GM12878 (cell line): ENCODE results near the gene PRR16. TPM values are rescaled to one million over a fixed set of nuclear protein-coding genes. Genes with fewer than 3 reads are reported as not detected.

Experiments used
- ATAC-seq: fragments of 200-7000 bp; cut with Tn5 transposase; 3 replicates; pipeline ENCODE4 v1.9.1; 2020; ENCODE audit warnings: mild to moderate bottlenecking, moderate library complexity
- BruUV-seq: library from RNA; stranded (reverse); fragments of 400-500 nt; replicated peaks from 2 replicates; lab custom pipeline; 2021; lab: Mats Ljungman, UMichigan
- CTCF ChIA-PET: fragments of 300-600 bp; sonication (Branson Sonifier 250); formaldehyde crosslinking; extraction: SDS; loops from one replicate; lab custom pipeline; 2021; ENCODE audit warnings: inconsistent platforms; lab: Yijun Ruan, JAX
- POLR2A ChIA-PET: fragments of 350-600 bp; formaldehyde crosslinking; extraction: SDS; loops from one replicate; lab custom pipeline; 2021; ENCODE audit warnings: inconsistent platforms; lab: Charles Lee
- RAD21 ChIA-PET: fragments of 300-600 bp; sonication (Branson Sonifier 250); formaldehyde crosslinking; loops from one replicate; lab custom pipeline; 2023; ENCODE audit warnings: antibody characterized with exemption; ENCODE audit not compliant: unreplicated experiment; lab: Charles Lee
- SMC1A ChIA-PET: fragments of 300-600 bp; sonication (Branson Sonifier 250); formaldehyde crosslinking; loops from one replicate; lab custom pipeline; 2023; ENCODE audit not compliant: unreplicated experiment, uncharacterized antibody; lab: Charles Lee
- DNase-seq: peaks from one replicate; pipeline ENCODE4 v3.0.0-alpha.2; 2011; ENCODE audit warnings: low read depth, low spot score
- FAIRE-seq: peaks from 3 replicates; lab custom pipeline; 2011; peaks lifted over from hg19 to GRCh38; lab: Jason Lieb, UNC
- H2AFZ ChIP-seq: 2 replicates; pipeline ENCODE4 v1.6.0; 2011; ENCODE audit warnings: low read depth, low read length, control low read depth; ENCODE audit not compliant: control insufficient read depth
- H3K27ac ChIP-seq: 2 replicates; pipeline ENCODE4 v1.5.1; 2011; ENCODE audit warnings: control low read depth; ENCODE audit not compliant: control insufficient read depth, insufficient read depth
- H3K27me3 ChIP-seq, 2 experiments: replicated peaks in 1 of 2; 2 replicates each; pipeline versions ENCODE4 v1.6.0 to v1.6.1; 2011; ENCODE audit warnings: low read length in 1 of 2; ENCODE audit not compliant: control insufficient read depth in 2 of 2, insufficient read depth in 2 of 2
- H3K36me3 ChIP-seq, 2 experiments: 2 replicates each; pipeline ENCODE4 v1.5.1; 2011; ENCODE audit warnings: low read length in 1 of 2; ENCODE audit not compliant: control insufficient read depth in 2 of 2, insufficient read depth in 2 of 2
- H3K4me1 ChIP-seq: 2 replicates; pipeline ENCODE4 v1.6.1; 2011; ENCODE audit warnings: mild to moderate bottlenecking, low read length, moderate library complexity, mixed read lengths; ENCODE audit not compliant: control insufficient read depth, insufficient read depth
- H3K4me2 ChIP-seq: 2 replicates; pipeline ENCODE4 v1.6.0; 2011; ENCODE audit warnings: control low read depth; ENCODE audit not compliant: control insufficient read depth, insufficient read depth
- H3K4me3 ChIP-seq: fragments of 200-600 bp; sonication (generic); 2 replicates; pipeline ENCODE4 v1.5.1; 2016
- H3K79me2 ChIP-seq: 2 replicates; pipeline ENCODE4 v1.6.0; 2011; ENCODE audit warnings: low read length; ENCODE audit not compliant: control insufficient read depth, insufficient read depth
- H3K9ac ChIP-seq: 2 replicates; pipeline ENCODE4 v1.8.0; 2011; ENCODE audit warnings: low read length, control low read depth, mixed read lengths; ENCODE audit not compliant: control insufficient read depth, insufficient read depth
- H3K9me3 ChIP-seq: replicated peaks from 3 replicates; pipeline ENCODE4 v1.5.1; 2011; ENCODE audit warnings: mild to moderate bottlenecking, low read length; ENCODE audit not compliant: control insufficient read depth, insufficient read depth
- H4K20me1 ChIP-seq: 2 replicates; pipeline ENCODE4 v1.6.0; 2011; ENCODE audit not compliant: control insufficient read depth, insufficient read depth
- BHLHE40 ChIP-seq, 2 experiments: fragments of 450-650 bp in 1 of 2; IDR thresholded peaks; 2 replicates each; pipeline ENCODE4 v1.6.1; 2011 to 2017; ENCODE audit warnings: low read depth in 2 of 2, borderline replicate concordance in 1 of 2, improper control_type of control experiment in 1 of 2, low read length in 1 of 2, mild to moderate bottlenecking in 1 of 2
- CHD2 ChIP-seq: IDR thresholded peaks from 2 replicates; pipeline ENCODE4 v1.6.1; 2011; ENCODE audit warnings: low read depth, low read length, improper control_type of control experiment, borderline replicate concordance
- CTCF ChIP-seq, 3 experiments: IDR thresholded peaks in 2 of 3; conservative IDR thresholded peaks in 1 of 3; 2 replicates each; pipeline ENCODE4 v1.5.1; 2011; ENCODE audit warnings: low read depth in 3 of 3, low read length in 3 of 3, mild to moderate bottlenecking in 3 of 3, control low read depth in 2 of 3, moderate library complexity in 2 of 3, inconsistent platforms in 1 of 3, mixed read lengths in 1 of 3; ENCODE audit not compliant: control insufficient read depth in 2 of 3, insufficient read depth in 1 of 3; ENCODE audit errors: extremely low read depth in 1 of 3
- HDGF ChIP-seq: fragments of 450-650 bp; IDR thresholded peaks from 2 replicates; pipeline ENCODE4 v1.6.1; 2016; ENCODE audit warnings: antibody characterized with exemption
- IRF4 ChIP-seq: IDR thresholded peaks from 2 replicates; pipeline ENCODE4 v1.6.1; 2011; ENCODE audit warnings: low read depth, low read length
- NR2F1 ChIP-seq: fragments of 450-650 bp; conservative IDR thresholded peaks from 2 replicates; pipeline ENCODE4 v1.6.1; 2017; ENCODE audit warnings: mild to moderate bottlenecking
- POLR2A ChIP-seq: IDR thresholded peaks from 2 replicates; pipeline ENCODE4 v1.6.1; 2011; ENCODE audit warnings: low read depth, mild to moderate bottlenecking, low read length
- RAD21 ChIP-seq: IDR thresholded peaks from 2 replicates; pipeline ENCODE4 v1.6.1; 2011; ENCODE audit warnings: mild to moderate bottlenecking, low read depth, low read length, moderate library complexity; ENCODE audit not compliant: insufficient read depth
- SMAD5 ChIP-seq: IDR thresholded peaks from 2 replicates; pipeline ENCODE4 v1.6.1; 2016; ENCODE audit warnings: antibody characterized with exemption, low read depth
- SUZ12 ChIP-seq: fragments of 200-600 bp; sonication (generic); IDR thresholded peaks from one replicate; pipeline ENCODE4 v1.6.1; 2018; ENCODE audit warnings: antibody characterized with exemption, mild to moderate bottlenecking; ENCODE audit not compliant: unreplicated experiment
- TARDBP ChIP-seq: IDR thresholded peaks from 2 replicates; pipeline ENCODE4 v1.6.1; 2016; ENCODE audit warnings: borderline replicate concordance
- WRNIP1 ChIP-seq: IDR thresholded peaks from 2 replicates; pipeline ENCODE4 v1.6.1; 2011; ENCODE audit warnings: low read depth, low read length, improper control_type of control experiment, borderline replicate concordance
- WGBS: methylation state at CpG from one replicate; pipeline ENCODE4 v1.1.6; 2016; ENCODE audit warnings: low lambda C conversion rate; ENCODE audit not compliant: insufficient replicate concordance, insufficient coverage; ENCODE audit errors: missing lambda C conversion rate; 5-methylcytosine and 5-hydroxymethylcytosine counted together
- in situ Hi-C: fragments of 300-500 bp; cut with MboI; formaldehyde crosslinking; loops from 9 replicates; pipeline ENCODE4 v1.14.3; 2018; ENCODE audit warnings: mixed read lengths
- intact Hi-C: fragments of 100-400 bp; cut with micrococcal nuclease; formaldehyde crosslinking; loops from one replicate; pipeline ENCODE4 v1.14.2; 2022; ENCODE audit not compliant: unreplicated experiment
- polyA plus RNA-seq, 11 experiments: library from polyadenylated mRNA; depleted of rRNA in 4 of 11; unstranded in 6 of 11; stranded (reverse) in 5 of 11; fragments of >200 nt; fragmentation: Nextera tagmentation in 4 of 11; fragmentation: Illumina TruSeq in 1 of 11; extraction: Ambion mirVana in 4 of 11; extraction: Trizol in 1 of 11; gene quantifications; 1 replicate in 1 of 11; 2 replicates in 10 of 11; pipeline versions ENCODE4 v1.2.1 to v1.2.3, GENCODE V29; 2011 to 2016; ENCODE audit warnings: inconsistent platforms in 2 of 11, missing spikeins in 2 of 11, low read depth in 1 of 11
- total RNA-seq, 4 experiments: library from RNA; depleted of rRNA in 3 of 4; stranded (reverse); fragments of >200 nt in 3 of 4; fragmentation: Illumina TruSeq in 1 of 4; extraction: Trizol in 1 of 4; gene quantifications; 2 replicates each; pipeline versions ENCODE4 v1.2.1 to v1.2.3, GENCODE V29; 2013 to 2021
- TF ChIP-seq, protein P1 (sequence below): IDR thresholded peaks from 2 replicates; pipeline ENCODE4 v1.6.1; 2011; ENCODE audit warnings: low read depth, low read length, improper control_type of control experiment, borderline replicate concordance
- TF ChIP-seq, protein P2 (sequence below): IDR thresholded peaks from 2 replicates; pipeline ENCODE4 v1.6.1; 2011; ENCODE audit warnings: borderline replicate concordance, low read depth, mild to moderate bottlenecking, moderate library complexity, low read length; ENCODE audit not compliant: insufficient read depth, poor library complexity, severe bottlenecking
- TF ChIP-seq, protein P3 (sequence below): fragments of 450-650 bp; IDR thresholded peaks from 2 replicates; pipeline ENCODE4 v1.6.1; 2017; ENCODE audit warnings: mild to moderate bottlenecking, moderate library complexity

PRR16 gene
- total and polyA plus RNA-seq, 10 of the 15 experiments (the other 5 are each of a cell fraction or from before 2014, with no cell fraction given): not detected

- no peak for TF ChIP-seq SUZ12
Measured at GRCh38 chr5:120450910-120451309, 13.2 kb upstream of the PRR16 start (continued).

- DNase-seq (no peak), FAIRE-seq (no peak), ATAC-seq (no peak)
- ChIA-PET POLR2A (no interaction called here), CTCF (no interaction called here), RAD21 (no interaction called here), SMC1A (no interaction called here)
- intact Hi-C loops (no loop called here), in situ Hi-C loops (loop anchor here (10.0 to 25.0 kb wide), 3 partner anchors 977 to 1464 kb away; partner anchors contain the start of gene DTWD2)
- no TSS peak for BruUV-seq
- Histone ChIP-seq H2AFZ (no peak overlapping the region), H3K4me2 (no peak overlapping the region), H3K9me3 (no peaks in the 10 kb centered on the region), H4K20me1 (no peaks in the 10 kb centered on the region), H3K79me2 (no peaks in the 10 kb centered on the region), H3K27me3 (no peaks in the 10 kb centered on the region), H3K27ac (no peak overlapping the region), H3K36me3 (no peaks in the 10 kb centered on the region), H3K4me1 (no peaks in the 10 kb centered on the region), H3K9ac (no peak overlapping the region), H3K4me3 (no peak overlapping the region)
- WGBS: 40% methylated on average over 9 of the region's 9 CpGs
- TF ChIP-seq CTCF (IDR thresholded peaks at IDR 0.05 in 2 of 3, conservative IDR thresholded peaks at IDR 0.05 in 1 of 3; ENCODE audit: control insufficient read depth in 2 of 3, extremely low read depth in 1 of 3, insufficient read depth in 1 of 3, low read depth in 3 of 3, low read length in 3 of 3): no peak
- no peak for TF ChIP-seq CHD2
- TF ChIP-seq, protein P1, sequence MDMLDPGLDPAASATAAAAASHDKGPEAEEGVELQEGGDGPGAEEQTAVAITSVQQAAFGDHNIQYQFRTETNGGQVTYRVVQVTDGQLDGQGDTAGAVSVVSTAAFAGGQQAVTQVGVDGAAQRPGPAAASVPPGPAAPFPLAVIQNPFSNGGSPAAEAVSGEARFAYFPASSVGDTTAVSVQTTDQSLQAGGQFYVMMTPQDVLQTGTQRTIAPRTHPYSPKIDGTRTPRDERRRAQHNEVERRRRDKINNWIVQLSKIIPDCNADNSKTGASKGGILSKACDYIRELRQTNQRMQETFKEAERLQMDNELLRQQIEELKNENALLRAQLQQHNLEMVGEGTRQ: no peak
- no peak for TF ChIP-seq NR2F1
- TF ChIP-seq POLR2A: no peak
- no peak for TF ChIP-seq TARDBP
- no peak for TF ChIP-seq WRNIP1
- TF ChIP-seq, protein P2, sequence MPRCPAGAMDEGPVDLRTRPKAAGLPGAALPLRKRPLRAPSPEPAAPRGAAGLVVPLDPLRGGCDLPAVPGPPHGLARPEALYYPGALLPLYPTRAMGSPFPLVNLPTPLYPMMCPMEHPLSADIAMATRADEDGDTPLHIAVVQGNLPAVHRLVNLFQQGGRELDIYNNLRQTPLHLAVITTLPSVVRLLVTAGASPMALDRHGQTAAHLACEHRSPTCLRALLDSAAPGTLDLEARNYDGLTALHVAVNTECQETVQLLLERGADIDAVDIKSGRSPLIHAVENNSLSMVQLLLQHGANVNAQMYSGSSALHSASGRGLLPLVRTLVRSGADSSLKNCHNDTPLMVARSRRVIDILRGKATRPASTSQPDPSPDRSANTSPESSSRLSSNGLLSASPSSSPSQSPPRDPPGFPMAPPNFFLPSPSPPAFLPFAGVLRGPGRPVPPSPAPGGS: no peak
- no peak for TF ChIP-seq SMAD5
- TF ChIP-seq, protein P3, sequence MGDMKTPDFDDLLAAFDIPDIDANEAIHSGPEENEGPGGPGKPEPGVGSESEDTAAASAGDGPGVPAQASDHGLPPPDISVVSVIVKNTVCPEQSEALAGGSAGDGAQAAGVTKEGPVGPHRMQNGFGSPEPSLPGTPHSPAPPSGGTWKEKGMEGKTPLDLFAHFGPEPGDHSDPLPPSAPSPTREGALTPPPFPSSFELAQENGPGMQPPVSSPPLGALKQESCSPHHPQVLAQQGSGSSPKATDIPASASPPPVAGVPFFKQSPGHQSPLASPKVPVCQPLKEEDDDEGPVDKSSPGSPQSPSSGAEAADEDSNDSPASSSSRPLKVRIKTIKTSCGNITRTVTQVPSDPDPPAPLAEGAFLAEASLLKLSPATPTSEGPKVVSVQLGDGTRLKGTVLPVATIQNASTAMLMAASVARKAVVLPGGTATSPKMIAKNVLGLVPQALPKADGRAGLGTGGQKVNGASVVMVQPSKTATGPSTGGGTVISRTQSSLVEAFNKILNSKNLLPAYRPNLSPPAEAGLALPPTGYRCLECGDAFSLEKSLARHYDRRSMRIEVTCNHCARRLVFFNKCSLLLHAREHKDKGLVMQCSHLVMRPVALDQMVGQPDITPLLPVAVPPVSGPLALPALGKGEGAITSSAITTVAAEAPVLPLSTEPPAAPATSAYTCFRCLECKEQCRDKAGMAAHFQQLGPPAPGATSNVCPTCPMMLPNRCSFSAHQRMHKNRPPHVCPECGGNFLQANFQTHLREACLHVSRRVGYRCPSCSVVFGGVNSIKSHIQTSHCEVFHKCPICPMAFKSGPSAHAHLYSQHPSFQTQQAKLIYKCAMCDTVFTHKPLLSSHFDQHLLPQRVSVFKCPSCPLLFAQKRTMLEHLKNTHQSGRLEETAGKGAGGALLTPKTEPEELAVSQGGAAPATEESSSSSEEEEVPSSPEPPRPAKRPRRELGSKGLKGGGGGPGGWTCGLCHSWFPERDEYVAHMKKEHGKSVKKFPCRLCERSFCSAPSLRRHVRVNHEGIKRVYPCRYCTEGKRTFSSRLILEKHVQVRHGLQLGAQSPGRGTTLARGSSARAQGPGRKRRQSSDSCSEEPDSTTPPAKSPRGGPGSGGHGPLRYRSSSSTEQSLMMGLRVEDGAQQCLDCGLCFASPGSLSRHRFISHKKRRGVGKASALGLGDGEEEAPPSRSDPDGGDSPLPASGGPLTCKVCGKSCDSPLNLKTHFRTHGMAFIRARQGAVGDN: no peak
- TF ChIP-seq RAD21: no peak
- no peak for TF ChIP-seq IRF4
- no peak for TF ChIP-seq BHLHE40 (IDR thresholded peaks at IDR 0.05; ENCODE audit: borderline replicate concordance in 1 of 2, low read depth in 2 of 2, low read length in 1 of 2)
- TF ChIP-seq HDGF: no peak
Measured at GRCh38 chr5:120451445-120451844, 12.7 kb upstream of the PRR16 start.
